ENCODE results near the gene GBE1. TPM values are rescaled to one million over a fixed set of nuclear protein-coding genes. Genes with fewer than 3 reads are reported as not detected.
A peak's percentile ranks its signal among the peaks of the same experiment; 100 is the strongest.

The GBE1 gene
- total and polyA plus RNA-seq, 2 donors (not counting 1 experiment from before 2014, with no cell fraction given): 153 to 232 TPM

DNA sequence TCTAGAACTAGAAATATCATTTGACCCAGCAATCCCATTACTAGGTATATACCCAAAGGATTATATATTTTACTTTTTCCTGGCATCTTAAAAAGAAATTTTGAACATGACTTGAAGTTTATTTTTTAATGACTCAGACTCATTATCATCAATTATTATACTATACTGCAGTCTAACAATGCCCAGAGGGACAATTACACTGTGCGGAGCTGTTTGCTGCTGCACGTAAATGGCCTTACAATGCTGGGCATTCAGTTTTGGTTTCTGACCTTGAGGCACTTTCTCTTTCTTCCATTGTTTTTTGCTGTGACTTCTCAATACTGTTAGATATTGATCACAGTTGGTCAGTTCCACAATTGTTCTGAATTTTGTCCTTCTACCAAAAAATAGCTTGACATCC, 128.8 kb downstream of the GBE1 start:
- H3K27ac ChIP-seq (ENCODE audit: insufficient read depth, low read length): no peak overlapping the region
- H3K36me3 ChIP-seq (ENCODE audit: control insufficient read depth, insufficient read depth, low read length): no peaks in the 10 kb centered on the region
- no peaks in the 10 kb centered on the region for H3K27me3 ChIP-seq (ENCODE audit: control insufficient read depth, insufficient read depth, low read length)
- H3K9ac ChIP-seq (ENCODE audit: insufficient read depth, low read length): no peak overlapping the region
- H3K4me1 ChIP-seq (ENCODE audit: control insufficient read depth, extremely low read depth, insufficient read depth, low read length): no peaks in the 10 kb centered on the region
- no peak for DNase-seq (ENCODE audit: low read depth in 2 of 2)
- no peak overlapping the region for H2AFZ ChIP-seq (ENCODE audit: low read length)
- H3K4me3 ChIP-seq (replicated peaks in 1 of 4; ENCODE audit: control extremely low read depth in 1 of 4, insufficient read depth in 1 of 4, low read depth in 3 of 4, low read length in 4 of 4): no peak overlapping the region
- no peaks in the 10 kb centered on the region for H4K20me1 ChIP-seq (ENCODE audit: control insufficient read depth, extremely low read depth, insufficient read depth, low read length)
- TF ChIP-seq EZH2 (IDR thresholded peaks at IDR 0.05; ENCODE audit: low read length, missing control alignments): no peak
- TF ChIP-seq, protein P1, sequence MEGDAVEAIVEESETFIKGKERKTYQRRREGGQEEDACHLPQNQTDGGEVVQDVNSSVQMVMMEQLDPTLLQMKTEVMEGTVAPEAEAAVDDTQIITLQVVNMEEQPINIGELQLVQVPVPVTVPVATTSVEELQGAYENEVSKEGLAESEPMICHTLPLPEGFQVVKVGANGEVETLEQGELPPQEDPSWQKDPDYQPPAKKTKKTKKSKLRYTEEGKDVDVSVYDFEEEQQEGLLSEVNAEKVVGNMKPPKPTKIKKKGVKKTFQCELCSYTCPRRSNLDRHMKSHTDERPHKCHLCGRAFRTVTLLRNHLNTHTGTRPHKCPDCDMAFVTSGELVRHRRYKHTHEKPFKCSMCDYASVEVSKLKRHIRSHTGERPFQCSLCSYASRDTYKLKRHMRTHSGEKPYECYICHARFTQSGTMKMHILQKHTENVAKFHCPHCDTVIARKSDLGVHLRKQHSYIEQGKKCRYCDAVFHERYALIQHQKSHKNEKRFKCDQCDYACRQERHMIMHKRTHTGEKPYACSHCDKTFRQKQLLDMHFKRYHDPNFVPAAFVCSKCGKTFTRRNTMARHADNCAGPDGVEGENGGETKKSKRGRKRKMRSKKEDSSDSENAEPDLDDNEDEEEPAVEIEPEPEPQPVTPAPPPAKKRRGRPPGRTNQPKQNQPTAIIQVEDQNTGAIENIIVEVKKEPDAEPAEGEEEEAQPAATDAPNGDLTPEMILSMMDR (conservative IDR thresholded peaks at IDR 0.05 in 1 of 2, IDR thresholded peaks at IDR 0.05 in 1 of 2; ENCODE audit: low read depth in 1 of 2, low read length in 2 of 2): no peak
- no peaks in the 10 kb centered on the region for H3K79me2 ChIP-seq (ENCODE audit: control insufficient read depth, insufficient read depth, low read length)
- H3K4me2 ChIP-seq (ENCODE audit: extremely low read depth, insufficient read depth, low read length): no peak overlapping the region
- H3K9me3 ChIP-seq (ENCODE audit: control insufficient read depth, insufficient read depth, low read depth, low read length): no peaks in the 10 kb centered on the region

DNA sequence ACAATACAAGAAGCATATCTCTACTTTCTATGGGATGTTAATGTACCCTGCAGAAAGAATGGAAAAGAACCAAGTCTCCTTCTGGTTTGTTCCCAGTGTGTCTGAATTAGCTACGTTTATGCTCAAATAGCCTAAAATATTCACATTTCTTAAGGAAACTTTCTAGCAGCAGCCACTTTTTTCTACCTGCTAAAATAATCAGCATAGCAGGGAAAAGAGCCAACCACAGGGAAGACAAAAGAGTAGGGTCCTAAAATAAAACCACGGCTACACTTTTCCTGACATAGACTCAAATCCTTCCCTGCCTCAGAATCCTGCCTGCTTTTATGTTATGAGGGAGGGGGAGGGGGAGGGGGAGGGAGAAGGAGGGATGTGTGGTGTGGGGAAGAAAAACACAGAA, 136.7 kb downstream of the GBE1 start:
- H3K27me3 ChIP-seq (ENCODE audit: control insufficient read depth, insufficient read depth, low read length): no peaks in the 10 kb centered on the region
- H3K27ac ChIP-seq (ENCODE audit: insufficient read depth, low read length): no peak overlapping the region
- no peak overlapping the region for H3K9ac ChIP-seq (ENCODE audit: insufficient read depth, low read length)
- no peaks in the 10 kb centered on the region for H3K79me2 ChIP-seq (ENCODE audit: control insufficient read depth, insufficient read depth, low read length)
- TF ChIP-seq, protein P1 (conservative IDR thresholded peaks at IDR 0.05 in 1 of 2, IDR thresholded peaks at IDR 0.05 in 1 of 2; ENCODE audit: low read depth in 1 of 2, low read length in 2 of 2): no peak
- TF ChIP-seq EZH2 (IDR thresholded peaks at IDR 0.05; ENCODE audit: low read length, missing control alignments): no peak
- no peaks in the 10 kb centered on the region for H3K36me3 ChIP-seq (ENCODE audit: control insufficient read depth, insufficient read depth, low read length)
- no peak overlapping the region for H3K4me2 ChIP-seq (ENCODE audit: extremely low read depth, insufficient read depth, low read length)
- no peaks in the 10 kb centered on the region for H4K20me1 ChIP-seq (ENCODE audit: control insufficient read depth, extremely low read depth, insufficient read depth, low read length)
- no peak overlapping the region for H3K4me3 ChIP-seq (replicated peaks in 1 of 4; ENCODE audit: control extremely low read depth in 1 of 4, insufficient read depth in 1 of 4, low read depth in 3 of 4, low read length in 4 of 4)
- H3K9me3 ChIP-seq (ENCODE audit: control insufficient read depth, insufficient read depth, low read depth, low read length): no peaks in the 10 kb centered on the region
- H3K4me1 ChIP-seq (ENCODE audit: control insufficient read depth, extremely low read depth, insufficient read depth, low read length): no peaks in the 10 kb centered on the region
- DNase-seq (ENCODE audit: low read depth in 2 of 2): no peak
- H2AFZ ChIP-seq (ENCODE audit: low read length): no peak overlapping the region

DNA sequence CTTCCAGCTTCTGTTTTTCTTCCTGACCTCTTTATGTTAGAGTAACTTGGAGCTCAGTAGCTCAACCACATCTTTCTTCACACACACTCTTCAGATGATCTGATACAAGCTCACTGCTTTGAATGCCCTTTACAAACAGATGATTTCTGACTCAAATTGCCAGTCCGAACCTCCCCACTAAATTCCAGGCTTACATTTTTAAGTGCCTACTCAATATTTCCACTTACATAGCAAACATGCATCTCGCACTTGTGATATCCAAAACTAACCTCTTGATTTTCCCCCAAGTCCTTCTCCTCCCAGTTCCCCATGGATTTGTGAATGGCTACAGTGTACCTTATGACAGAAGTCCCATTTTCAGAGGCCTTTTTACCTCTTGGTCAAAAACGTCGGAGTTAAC, 139.1 kb downstream of the GBE1 start:
- H3K4me2 ChIP-seq (ENCODE audit: extremely low read depth, insufficient read depth, low read length): no peak overlapping the region
- H2AFZ ChIP-seq (ENCODE audit: low read length): no peak overlapping the region
- no peaks in the 10 kb centered on the region for H3K9me3 ChIP-seq (ENCODE audit: control insufficient read depth, insufficient read depth, low read depth, low read length)
- no peaks in the 10 kb centered on the region for H4K20me1 ChIP-seq (ENCODE audit: control insufficient read depth, extremely low read depth, insufficient read depth, low read length)
- H3K4me3 ChIP-seq (replicated peaks in 1 of 4; ENCODE audit: control extremely low read depth in 1 of 4, insufficient read depth in 1 of 4, low read depth in 3 of 4, low read length in 4 of 4): no peak overlapping the region
- no peak overlapping the region for H3K9ac ChIP-seq (ENCODE audit: insufficient read depth, low read length)
- TF ChIP-seq EZH2 (IDR thresholded peaks at IDR 0.05; ENCODE audit: low read length, missing control alignments): no peak
- TF ChIP-seq, protein P1 (conservative IDR thresholded peaks at IDR 0.05 in 1 of 2, IDR thresholded peaks at IDR 0.05 in 1 of 2; ENCODE audit: low read depth in 1 of 2, low read length in 2 of 2): no peak
- no peaks in the 10 kb centered on the region for H3K27me3 ChIP-seq (ENCODE audit: control insufficient read depth, insufficient read depth, low read length)
- H3K36me3 ChIP-seq (ENCODE audit: control insufficient read depth, insufficient read depth, low read length): no peaks in the 10 kb centered on the region
- no peak overlapping the region for H3K27ac ChIP-seq (ENCODE audit: insufficient read depth, low read length)
- H3K4me1 ChIP-seq (ENCODE audit: control insufficient read depth, extremely low read depth, insufficient read depth, low read length): no peaks in the 10 kb centered on the region
- DNase-seq (ENCODE audit: low read depth in 2 of 2): peak in 1 of 2 donors; percentile 69
- no peaks in the 10 kb centered on the region for H3K79me2 ChIP-seq (ENCODE audit: control insufficient read depth, insufficient read depth, low read length)
